B cell (primary cell): Measurements from ENCODE around the gene PORCN. TPM values are rescaled to one million over a fixed set of nuclear protein-coding genes. Genes with fewer than 3 reads are reported as not detected.

Experiments
- ATAC-seq: fragments of 200-7000 bp; cut with Tn5 transposase; one replicate; pipeline ENCODE4 v1.10.0; 2021; ENCODE audit warnings: low read depth, mild to moderate bottlenecking, moderate number of reproducible peaks, moderate library complexity
- CTCF ChIA-PET: fragments of 350-600 bp; sonication (Branson Sonifier 250); formaldehyde crosslinking; loops from one replicate; lab custom pipeline; 2021; ENCODE audit warnings: antibody characterized with exemption, inconsistent platforms; lab: Charles Lee
- POLR2A ChIA-PET: fragments of 350-600 bp; sonication (Branson Sonifier 250); formaldehyde crosslinking; loops from one replicate; lab custom pipeline; 2021; ENCODE audit warnings: antibody characterized with exemption; lab: Charles Lee
- DNase-seq: peaks from one replicate; pipeline ENCODE4 v3.0.0; 2013
- H2AFZ ChIP-seq: 2 replicates; pipeline ENCODE4 v1.6.1; 2012; ENCODE audit warnings: mild to moderate bottlenecking, low read depth, low read length; ENCODE audit not compliant: insufficient read depth, poor library complexity, severe bottlenecking
- H3K27ac ChIP-seq, 2 donors: 1 replicate in 1 of 2; 2 replicates in 1 of 2; pipeline ENCODE4 v1.5.1; 2012 to 2013; ENCODE audit warnings: low read length in 2 of 2, mild to moderate bottlenecking in 2 of 2, moderate library complexity in 1 of 2
- H3K27me3 ChIP-seq, 4 experiments: fragments of 200-600 bp in 1 of 4; sonication (generic) in 1 of 4; replicated peaks in 1 of 4; 1 replicate in 2 of 4; 2 replicates in 2 of 4; pipeline versions ENCODE4 v1.6.1 to v1.7.0; 2013 to 2016; ENCODE audit warnings: low read length in 3 of 4, mild to moderate bottlenecking in 2 of 4, mixed read lengths in 1 of 4, moderate library complexity in 1 of 4; ENCODE audit not compliant: insufficient read depth in 4 of 4, control insufficient read depth in 3 of 4; ENCODE audit errors: control extremely low read depth in 1 of 4
- H3K36me3 ChIP-seq, 2 experiments: replicated peaks in 1 of 2; 1 replicate in 1 of 2; 2 replicates in 1 of 2; pipeline versions ENCODE4 v1.6.1 to v1.7.1; 2013; ENCODE audit warnings: low read length in 1 of 2; ENCODE audit not compliant: insufficient read depth in 2 of 2, control insufficient read depth in 1 of 2; ENCODE audit errors: control extremely low read depth in 1 of 2, extremely low read depth in 1 of 2
- H3K4me1 ChIP-seq, 2 donors: fragments of 200-600 bp in 1 of 2; sonication (generic) in 1 of 2; 1 replicate in 1 of 2; 2 replicates in 1 of 2; pipeline versions ENCODE4 v1.5.1 to v1.6.1; 2013 to 2017; ENCODE audit warnings: low read length in 2 of 2; ENCODE audit not compliant: control insufficient read depth in 2 of 2, insufficient read depth in 2 of 2
- H3K4me2 ChIP-seq: replicated peaks from 2 replicates; pipeline ENCODE3; 2012; ENCODE audit warnings: mild to moderate bottlenecking, low read depth, low read length; ENCODE audit not compliant: poor library complexity, severe bottlenecking
- H3K4me3 ChIP-seq, 5 experiments: fragments of 200-600 bp in 1 of 5; sonication (generic) in 1 of 5; 1 replicate in 3 of 5; 2 replicates in 2 of 5; pipeline versions ENCODE4 v1.5.1 to v1.7.0; 2011 to 2016; ENCODE audit warnings: low read length in 4 of 5, mild to moderate bottlenecking in 4 of 5, low read depth in 2 of 5, control low read depth in 1 of 5, moderate library complexity in 1 of 5; ENCODE audit not compliant: insufficient read depth in 1 of 5; ENCODE audit errors: control extremely low read depth in 1 of 5, extremely low read depth in 1 of 5
- H3K79me2 ChIP-seq: fragments of 200-600 bp; sonication (generic); one replicate; pipeline ENCODE4 v1.6.0; 2016; ENCODE audit warnings: low read length; ENCODE audit not compliant: control insufficient read depth, insufficient read depth
- H3K9ac ChIP-seq: fragments of 200-600 bp; sonication (generic); 2 replicates; pipeline ENCODE4 v1.6.1; 2017; ENCODE audit warnings: mild to moderate bottlenecking, low read length, moderate library complexity
- H3K9me3 ChIP-seq, 3 donors: one replicate each; pipeline versions ENCODE4 v1.6.1 to v1.7.1; 2013; ENCODE audit warnings: low read length in 2 of 3; ENCODE audit not compliant: control insufficient read depth in 2 of 3, insufficient read depth in 1 of 3; ENCODE audit errors: control extremely low read depth in 1 of 3
- H4K20me1 ChIP-seq: 2 replicates; pipeline ENCODE4 v1.6.0; 2012; ENCODE audit warnings: mild to moderate bottlenecking, low read length; ENCODE audit not compliant: insufficient read depth, control insufficient read depth, poor library complexity, severe bottlenecking
- H3K27ac Mint-ChIP-seq: one replicate; pipeline ENCODE4 v1.8.0; 2021; ENCODE audit warnings: mixed read lengths
- H3K27me3 Mint-ChIP-seq: one replicate; pipeline ENCODE4 v1.8.0; 2021; ENCODE audit warnings: mixed read lengths
- H3K4me1 Mint-ChIP-seq: one replicate; pipeline ENCODE4 v1.8.0; 2021; ENCODE audit warnings: mixed read lengths
- H3K4me3 Mint-ChIP-seq: one replicate; pipeline ENCODE4 v1.8.0; 2021; ENCODE audit warnings: mixed read lengths
- H3K9me3 Mint-ChIP-seq: one replicate; pipeline ENCODE4 v1.8.0; 2022; ENCODE audit warnings: mixed read lengths; ENCODE audit not compliant: insufficient read depth
- EZH2 ChIP-seq: IDR thresholded peaks from 2 replicates; pipeline ENCODE4 v1.6.1; 2012; ENCODE audit warnings: borderline replicate concordance, low read depth, mild to moderate bottlenecking, moderate library complexity, low read length; ENCODE audit not compliant: insufficient read depth, poor library complexity, severe bottlenecking
- WGBS: methylation state at CpG from one replicate; pipeline ENCODE4 v1.1.5; 2013; ENCODE audit warnings: missing lambda C conversion rate; ENCODE audit not compliant: insufficient coverage; 5-methylcytosine and 5-hydroxymethylcytosine counted together
- intact Hi-C: fragments of 100-400 bp; cut with micrococcal nuclease; formaldehyde crosslinking; loops from one replicate; pipeline ENCODE4 v1.10.0; 2022
- polyA plus RNA-seq: library from polyadenylated mRNA; depleted of rRNA; stranded (reverse); fragments of >200 nt; gene quantifications from 2 replicates; pipeline ENCODE4 v1.2.3, GENCODE V29; 2012
- total RNA-seq, 2 donors: library from RNA; stranded (reverse); fragments of 120-200 nt in 1 of 2; gene quantifications; 1 replicate in 1 of 2; 2 replicates in 1 of 2; pipeline versions ENCODE4 v1.2.3 to v1.2.4, GENCODE V29; 2013 to 2022
- TF ChIP-seq, protein P1 (sequence below): fragments of 200-600 bp; IDR thresholded peaks from one replicate; pipeline ENCODE4 v1.8.0; 2022; ENCODE audit warnings: antibody characterized with exemption, mild to moderate bottlenecking

The PORCN gene
- total and polyA plus RNA-seq, 2 donors (not counting 1 experiment from before 2014, with no cell fraction given), result 12.8 to 18.5 TPM

DNA sequence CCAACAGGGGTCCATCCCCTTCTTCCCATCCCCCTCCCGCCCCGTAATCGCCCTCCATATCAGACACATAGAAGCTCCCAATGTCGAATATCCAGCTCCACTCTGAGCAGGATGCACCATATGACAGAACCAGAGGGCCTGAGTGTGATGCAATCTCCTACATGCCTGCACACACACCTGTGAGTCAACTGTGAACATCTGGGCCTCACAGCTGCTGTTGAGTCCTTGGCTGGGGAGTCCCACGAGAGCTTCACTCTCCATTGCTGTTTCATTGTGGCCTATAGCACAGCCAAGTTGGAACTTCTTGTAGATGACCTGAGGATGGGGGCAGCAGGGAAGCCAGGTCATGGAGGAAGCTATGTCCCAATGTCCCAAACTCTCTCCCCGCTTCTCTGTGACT, 47.0 kb upstream of the PORCN start:
- Histone ChIP-seq H4K20me1 (no peaks in the 10 kb centered on the region), H3K27me3 (no peaks in the 10 kb centered on the region), H3K4me2 (no peak overlapping the region), H3K4me3 (no peak overlapping the region), H3K27ac (no peak overlapping the region), H2AFZ (no peak overlapping the region), H3K9me3 (no peaks in the 10 kb centered on the region), H3K9ac (no peak overlapping the region), H3K36me3 (no peaks in the 10 kb centered on the region), H3K4me1 (no peaks in the 10 kb centered on the region), H3K79me2 (no peaks in the 10 kb centered on the region)
- Mint-ChIP-seq H3K9me3 (no peaks in the 10 kb centered on the region), H3K4me3 (no peak overlapping the region), H3K27ac (no peak overlapping the region), H3K4me1 (peaks cover 2% of the 10 kb centered on the region), H3K27me3 (no peaks in the 10 kb centered on the region)
- CTCF ChIA-PET, result no interaction called here
- intact Hi-C loops, result no loop called here
- POLR2A ChIA-PET, result no interaction called here
- WGBS, result 100% methylated on average over 1 of the region's 6 CpGs
- no peak for ATAC-seq
- TF ChIP-seq, protein P1, sequence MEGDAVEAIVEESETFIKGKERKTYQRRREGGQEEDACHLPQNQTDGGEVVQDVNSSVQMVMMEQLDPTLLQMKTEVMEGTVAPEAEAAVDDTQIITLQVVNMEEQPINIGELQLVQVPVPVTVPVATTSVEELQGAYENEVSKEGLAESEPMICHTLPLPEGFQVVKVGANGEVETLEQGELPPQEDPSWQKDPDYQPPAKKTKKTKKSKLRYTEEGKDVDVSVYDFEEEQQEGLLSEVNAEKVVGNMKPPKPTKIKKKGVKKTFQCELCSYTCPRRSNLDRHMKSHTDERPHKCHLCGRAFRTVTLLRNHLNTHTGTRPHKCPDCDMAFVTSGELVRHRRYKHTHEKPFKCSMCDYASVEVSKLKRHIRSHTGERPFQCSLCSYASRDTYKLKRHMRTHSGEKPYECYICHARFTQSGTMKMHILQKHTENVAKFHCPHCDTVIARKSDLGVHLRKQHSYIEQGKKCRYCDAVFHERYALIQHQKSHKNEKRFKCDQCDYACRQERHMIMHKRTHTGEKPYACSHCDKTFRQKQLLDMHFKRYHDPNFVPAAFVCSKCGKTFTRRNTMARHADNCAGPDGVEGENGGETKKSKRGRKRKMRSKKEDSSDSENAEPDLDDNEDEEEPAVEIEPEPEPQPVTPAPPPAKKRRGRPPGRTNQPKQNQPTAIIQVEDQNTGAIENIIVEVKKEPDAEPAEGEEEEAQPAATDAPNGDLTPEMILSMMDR, result no peak
- no peak for TF ChIP-seq EZH2
- DNase-seq, result no peak

DNA sequence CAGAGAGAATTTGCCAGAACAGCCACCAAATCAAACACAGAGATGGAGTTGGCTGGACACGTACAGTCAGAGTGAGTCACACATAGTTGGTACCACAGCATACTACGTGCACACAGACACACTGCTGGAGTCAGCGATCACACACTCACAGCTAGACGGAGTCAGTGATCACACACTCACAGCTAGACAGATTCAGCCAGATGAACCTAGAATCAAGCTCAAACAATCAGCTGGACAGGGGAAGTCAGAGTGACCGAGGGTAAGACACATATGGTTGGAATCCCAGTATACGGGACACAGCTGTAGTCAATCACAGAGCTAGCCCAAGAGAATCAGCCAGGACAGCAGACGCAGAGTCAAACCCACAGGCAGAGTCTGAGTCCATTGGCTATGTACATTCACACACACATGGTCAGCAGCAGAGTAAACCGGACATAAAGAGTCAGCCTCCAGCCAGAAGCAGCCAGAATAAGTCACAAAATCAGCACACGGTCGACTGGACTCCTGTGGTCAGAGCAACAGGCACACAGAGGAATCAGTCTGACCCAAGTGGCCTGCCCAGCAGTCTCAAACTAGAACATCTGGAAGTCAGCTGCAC, 43.4 kb upstream of the PORCN start:
- 96% methylated on average over 7 of the region's 10 CpGs for WGBS
- ATAC-seq (no peak), DNase-seq (no peak)
- intact Hi-C loops, result loop anchor here (5.0 kb wide), 1 partner anchor 42 kb away; the partner anchor contains the start of gene PORCN
- H3K27me3 ChIP-seq, result no peaks in the 10 kb centered on the region
- no peaks in the 10 kb centered on the region for H3K9me3 ChIP-seq
- H3K4me1 Mint-ChIP-seq, result peaks cover 16% of the 10 kb centered on the region
- H3K4me3 Mint-ChIP-seq, result no peak overlapping the region
- CTCF ChIA-PET, result no interaction called here
- H2AFZ ChIP-seq, result no peak overlapping the region
- H3K9me3 Mint-ChIP-seq, result no peaks in the 10 kb centered on the region
- H3K9ac ChIP-seq, result no peak overlapping the region
- no peak overlapping the region for H3K4me2 ChIP-seq
- H3K4me1 ChIP-seq, result peaks cover 3 to 11% of the 10 kb centered on the region in 2 donors
- H3K36me3 ChIP-seq, result no peaks in the 10 kb centered on the region
- H4K20me1 ChIP-seq, result no peaks in the 10 kb centered on the region
- peaks cover 7% of the 10 kb centered on the region for H3K79me2 ChIP-seq
- POLR2A ChIA-PET, result no interaction called here
- no peak overlapping the region for H3K27ac ChIP-seq
- H3K27ac Mint-ChIP-seq, result no peak overlapping the region
- TF ChIP-seq, protein P1, result no peak
- no peak for TF ChIP-seq EZH2
- no peaks in the 10 kb centered on the region for H3K27me3 Mint-ChIP-seq
- H3K4me3 ChIP-seq, result no peak overlapping the region
